ENCODE data around the gene CD63.

CD63 gene

DNA sequence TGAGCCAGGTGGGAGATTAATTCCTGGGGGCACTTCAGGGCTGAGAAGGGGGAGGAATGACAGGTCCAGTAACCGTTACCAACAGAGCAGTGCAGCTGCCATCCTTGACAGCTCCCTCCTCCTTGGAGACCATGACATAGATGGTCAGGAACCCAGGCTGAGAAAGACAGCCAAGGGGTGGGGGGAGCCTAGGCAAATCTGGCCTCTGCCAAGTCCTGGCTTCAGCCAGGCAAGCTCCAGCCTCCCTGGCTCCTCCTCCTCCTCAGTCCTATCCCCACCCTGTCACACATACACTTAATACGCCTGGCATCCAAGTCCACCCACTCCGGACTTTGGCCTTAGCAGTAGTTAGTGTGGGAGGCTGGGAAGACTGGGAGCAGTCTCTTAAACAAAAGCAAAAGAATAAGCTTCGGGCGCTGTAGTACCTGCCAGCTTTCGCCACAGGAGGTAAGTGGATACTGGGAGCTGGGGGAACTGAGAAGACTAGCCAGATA, 8.7 kb downstream of the CD63 start, which contains the start of gene RDH5:
Gene RDH5 (plus strand): TSS at position 323 of the 494 bp plus-strand sequence. CDS start 792 bp downstream, outside the sequence.
- H3K36me3 ChIP-seq (ENCODE audit: low read depth), result peaks cover 15% of the 10 kb centered on the region
- peak within 1 kb of the TSS; percentile 25 for H3K27ac ChIP-seq (ENCODE audit: poor library complexity, severe bottlenecking)
- H3K4me1 ChIP-seq (ENCODE audit: insufficient read depth, poor library complexity, severe bottlenecking), result peaks cover 17% of the 10 kb centered on the region
- DNase-seq (ENCODE audit: low spot score) (no peak), ATAC-seq (ENCODE audit: low read depth) (no peak)
- H3K4me3 ChIP-seq (ENCODE audit: severe bottlenecking), result no peak within 1 kb of the TSS
- no peaks in the 10 kb centered on the region for H3K27me3 ChIP-seq (ENCODE audit: insufficient read depth, poor library complexity, severe bottlenecking)
- no peak for TF ChIP-seq CTCF (IDR thresholded peaks at IDR 0.05; ENCODE audit: poor library complexity, severe bottlenecking)
- no peaks in the 10 kb centered on the region for H3K9me3 ChIP-seq (ENCODE audit: severe bottlenecking)

DNA sequence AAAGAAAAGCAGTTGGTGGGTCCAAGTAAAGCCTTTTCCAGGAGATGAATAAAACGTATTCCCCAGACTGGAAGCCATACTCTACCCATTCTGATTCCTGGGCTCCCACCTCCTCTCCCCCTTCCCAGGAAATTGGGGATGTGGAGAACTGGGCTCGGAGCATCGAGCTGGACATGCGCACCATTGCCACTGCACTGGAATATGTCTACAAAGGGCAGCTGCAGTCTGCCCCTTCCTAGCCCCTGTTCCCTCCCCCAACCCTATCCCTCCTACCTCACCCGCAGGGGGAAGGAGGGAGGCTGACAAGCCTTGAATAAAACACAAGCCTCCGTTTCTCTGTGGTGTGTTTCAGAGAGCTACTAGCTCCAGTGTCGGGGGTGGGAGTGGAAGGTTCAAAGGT, 9.4 kb downstream of the CD63 start:
- H3K27me3 ChIP-seq (ENCODE audit: insufficient read depth, poor library complexity, severe bottlenecking), result no peaks in the 10 kb centered on the region
- no peak overlapping the region for H3K27ac ChIP-seq (ENCODE audit: poor library complexity, severe bottlenecking)
- no peak for TF ChIP-seq CTCF (IDR thresholded peaks at IDR 0.05; ENCODE audit: poor library complexity, severe bottlenecking)
- ATAC-seq (ENCODE audit: low read depth) (no peak), DNase-seq (ENCODE audit: low spot score) (no peak)
- H3K9me3 ChIP-seq (ENCODE audit: severe bottlenecking), result no peaks in the 10 kb centered on the region
- H3K36me3 ChIP-seq (ENCODE audit: low read depth), result peaks cover 8% of the 10 kb centered on the region
- H3K4me3 ChIP-seq (ENCODE audit: severe bottlenecking), result no peak overlapping the region
- peaks cover 17% of the 10 kb centered on the region for H3K4me1 ChIP-seq (ENCODE audit: insufficient read depth, poor library complexity, severe bottlenecking)

DNA sequence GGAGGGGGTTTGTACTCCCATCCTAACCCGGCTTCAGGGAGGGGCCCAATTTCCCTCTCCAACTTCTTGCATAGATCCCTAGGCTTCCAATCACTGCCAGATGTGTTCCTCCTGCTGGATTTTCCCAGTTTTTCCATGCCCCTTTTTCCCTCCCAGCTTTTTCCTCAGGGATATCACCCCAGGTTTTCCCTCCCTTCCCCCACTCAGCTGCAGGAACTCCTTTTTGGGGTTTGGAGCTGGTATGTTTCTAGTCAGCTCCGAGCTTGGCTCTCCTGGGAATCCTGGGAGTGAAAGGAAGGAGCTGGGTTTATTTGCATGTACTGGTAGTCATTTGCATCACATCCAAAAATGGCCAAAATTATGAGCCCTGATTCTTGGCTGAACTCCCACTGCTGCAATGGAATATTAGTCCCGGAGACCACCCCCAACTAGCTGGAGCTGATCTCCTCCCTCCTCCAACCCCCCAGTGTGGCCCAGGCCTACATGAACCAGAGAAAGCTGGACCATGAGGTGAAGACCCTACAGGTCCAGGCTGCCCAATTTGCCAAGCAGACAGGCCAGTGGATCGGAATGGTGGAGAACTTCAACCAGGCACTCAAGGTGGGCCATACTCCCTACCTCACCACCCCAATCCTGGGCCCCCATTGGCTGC, 10.1 kb downstream of the CD63 start:
- H3K36me3 ChIP-seq (ENCODE audit: low read depth), result peaks cover 2% of the 10 kb centered on the region; the same call in 1 of the 2 replicates
- no peak overlapping the region for H3K4me3 ChIP-seq (ENCODE audit: severe bottlenecking)
- H3K27ac ChIP-seq (ENCODE audit: poor library complexity, severe bottlenecking), result peak overlapping the region; percentile 85
- TF ChIP-seq CTCF (IDR thresholded peaks at IDR 0.05; ENCODE audit: poor library complexity, severe bottlenecking), result no peak
- no peaks in the 10 kb centered on the region for H3K27me3 ChIP-seq (ENCODE audit: insufficient read depth, poor library complexity, severe bottlenecking)
- H3K9me3 ChIP-seq (ENCODE audit: severe bottlenecking), result no peaks in the 10 kb centered on the region
- H3K4me1 ChIP-seq (ENCODE audit: insufficient read depth, poor library complexity, severe bottlenecking), result peaks cover 20% of the 10 kb centered on the region
- ATAC-seq (ENCODE audit: low read depth), result no peak
- DNase-seq (ENCODE audit: low spot score), result no peak

- H3K27ac ChIP-seq (ENCODE audit: poor library complexity, severe bottlenecking), result peak overlapping the region; percentile 85
- no peaks in the 10 kb centered on the region for H3K9me3 ChIP-seq (ENCODE audit: severe bottlenecking)
- no peak for DNase-seq (ENCODE audit: low spot score)
- TF ChIP-seq CTCF (IDR thresholded peaks at IDR 0.05; ENCODE audit: poor library complexity, severe bottlenecking), result no peak
- peaks cover 25% of the 10 kb centered on the region for H3K4me1 ChIP-seq (ENCODE audit: insufficient read depth, poor library complexity, severe bottlenecking)
- no peak overlapping the region for H3K4me3 ChIP-seq (ENCODE audit: severe bottlenecking)
- H3K27me3 ChIP-seq (ENCODE audit: insufficient read depth, poor library complexity, severe bottlenecking), result no peaks in the 10 kb centered on the region
- H3K36me3 ChIP-seq (ENCODE audit: low read depth), result no peaks in the 10 kb centered on the region
- no peak for ATAC-seq (ENCODE audit: low read depth)
Measured at GRCh38 chr12:55718015-55718414, 10.8 kb downstream of the CD63 start.

Measured in RWPE2 (cell line).